Ureter (tissue), 1 donor: ENCODE measurements around the gene LBHD1. TPM values are rescaled to one million over a fixed set of nuclear protein-coding genes. Genes with fewer than 3 reads are reported as not detected.
"Not testable (repeated sequence)": the region's sequence is repeated elsewhere in the genome, so short reads cannot be mapped to it uniquely, and the experiment has no call there.

Source experiments
- DNase-seq: peaks from one replicate; pipeline ENCODE4 v3.0.0-alpha.2; 2020; ENCODE audit warnings: low spot score
- total RNA-seq: library from RNA; stranded (reverse); gene quantifications from one replicate; pipeline ENCODE4 v1.2.4, GENCODE V29; 2023
- donor health status: DM: yes; HTN: yes; CAD: no.

Gene LBHD1
- total RNA-seq, 1 donor from 2014 or later, result 9.8 TPM

- no peak for DNase-seq
Observed at GRCh38 chr11:62664405-62665074, 7.5 kb downstream of the LBHD1 start.

- DNase-seq, result no peak
Observed at GRCh38 chr11:62656796-62657429, 15.2 kb downstream of the LBHD1 start.

- DNase-seq, result no peak
Observed at GRCh38 chr11:62654297-62654696, 17.8 kb downstream of the LBHD1 start.

GRCh38 chr11:62652161-62653006 is 19.7 kb downstream of the LBHD1 start:
- no peak for DNase-seq

- DNase-seq, result not testable (repeated sequence)
Observed at GRCh38 chr11:62650283-62650682, 21.8 kb downstream of the LBHD1 start.

- no peak for DNase-seq
Observed at GRCh38 chr11:62649486-62649885, 22.6 kb downstream of the LBHD1 start.

- DNase-seq, result no peak
Observed at GRCh38 chr11:62648967-62649364, 23.1 kb downstream of the LBHD1 start.

- DNase-seq, result no peak
Observed at GRCh38 chr11:62648185-62648966, 23.7 kb downstream of the LBHD1 start.

GRCh38 chr11:62647609-62648005 is 24.5 kb downstream of the LBHD1 start:
- DNase-seq, result no peak

GRCh38 chr11:62646825-62647608 is 25.1 kb downstream of the LBHD1 start:
- DNase-seq, result peak; percentile 52

GRCh38 chr11:62645946-62646824 is 25.9 kb downstream of the LBHD1 start, which contains the start of gene GANAB:
TSS of gene GANAB (minus strand) at chr11:62646613. CDS start at chr11:62646599, 14 bp downstream.
- DNase-seq, result peak; percentile 100

GRCh38 chr11:62645671-62645945 is 26.5 kb downstream of the LBHD1 start:
- no peak for DNase-seq

- DNase-seq, result no peak
Observed at GRCh38 chr11:62644220-62644619, 27.8 kb downstream of the LBHD1 start.

GRCh38 chr11:62632492-62632891 is 39.6 kb downstream of the LBHD1 start:
- DNase-seq, result no peak

- DNase-seq, result no peak
Observed at GRCh38 chr11:62627713-62628112, 44.4 kb downstream of the LBHD1 start.

- no peak for DNase-seq
Observed at GRCh38 chr11:62622476-62623089, 49.5 kb downstream of the LBHD1 start.

GRCh38 chr11:62621567-62622470 is 50.2 kb downstream of the LBHD1 start, which contains the start of gene B3GAT3:
TSS of gene B3GAT3 (minus strand) at chr11:62621986. CDS start at chr11:62621947, 39 bp downstream.
- DNase-seq, result peak; percentile 99

- DNase-seq, result no peak
Observed at GRCh38 chr11:62621027-62621566, 51.0 kb downstream of the LBHD1 start.
